ENCODE measurements around the gene DNAJC5G. TPM values are rescaled to one million over a fixed set of nuclear protein-coding genes. Genes with fewer than 3 reads are reported as not detected.

DNAJC5G gene
- total and polyA plus RNA-seq, 2 of the 13 experiments (the other 11 are each of a cell fraction or from before 2014, with no cell fraction given) = 0.05 TPM; not detected in 1

- POLR2A ChIA-PET = interaction anchor here (1.2 to 1.6 kb wide), 2 partner anchors 12 to 56 kb away, joined by 3 to 6 read pairs; no protein-coding TSS in a partner anchor
- in situ Hi-C loops (cut with HindIII; ENCODE audit: extremely low pct_ligation_motif_present, low pct_unique_long_range_greater_than_20kb) = no loop called here
- DNase-seq (ENCODE audit: low spot score) (no peak), ATAC-seq (no peak), FAIRE-seq (no peak)
- no peaks in the 10 kb centered on the region for H3K27me3 ChIP-seq (ENCODE audit: control insufficient read depth in 1 of 2, insufficient read depth in 2 of 2, low read length in 2 of 2)
- H2AFZ ChIP-seq (ENCODE audit: low read length) = no peak overlapping the region
- H3K9ac ChIP-seq (ENCODE audit: insufficient read depth, low read depth, low read length) = no peak overlapping the region
- no peaks in the 10 kb centered on the region for H4K20me1 ChIP-seq (ENCODE audit: insufficient read depth, low read length)
- CTCF ChIA-PET (ENCODE audit: low intra/inter-chr PET ratio, low total read pairs) = no interaction called here
- no peaks in the 10 kb centered on the region for H3K79me2 ChIP-seq (ENCODE audit: insufficient read depth, low read length)
- H3K4me3 ChIP-seq (replicated peaks in 1 of 3; ENCODE audit: insufficient read depth in 1 of 3, low read depth in 2 of 3, low read length in 3 of 3) = no peak overlapping the region
- TF ChIP-seq AGO2 (optimal IDR thresholded peaks at IDR 0.05; ENCODE audit: low read depth, low read length) (peak; percentile 36), POLR2G (IDR thresholded peaks at IDR 0.05; ENCODE audit: low read depth, low read length) (peak; percentile 23; the same call in 1 of the 2 replicates), MED1 (CRISPR knock-in tag; IDR thresholded peaks at IDR 0.05) (no peak), ZNF350 (CRISPR knock-in tag; IDR thresholded peaks at IDR 0.05; ENCODE audit: borderline replicate concordance, low read depth) (no peak)
- BruUV-seq (replicated peaks) = no TSS peak
- H3K4me2 ChIP-seq (ENCODE audit: low read depth, low read length) = no peak overlapping the region
- H3K27ac ChIP-seq (ENCODE audit: extremely low read length, insufficient read depth, low read length) = no peak overlapping the region
- peaks cover 31% of the 10 kb centered on the region for H3K4me1 ChIP-seq (ENCODE audit: insufficient read depth, low read length)
- 89% methylated on average over 8 of the region's 9 CpGs for WGBS (ENCODE audit: low lambda C conversion rate)
- peaks cover 0 to 2% of the 10 kb centered on the region in 2 experiments; a peak in 2 of 5 replicates for H3K36me3 ChIP-seq (replicated peaks in 1 of 2; ENCODE audit: control insufficient read depth in 1 of 2, insufficient read depth in 2 of 2, low read length in 2 of 2)
- intact Hi-C loops (cut with micrococcal nuclease; ENCODE audit: unreplicated experiment) = no loop called here
- H3K9me3 ChIP-seq (ENCODE audit: low read length) = no peaks in the 10 kb centered on the region
Measured at GRCh38 chr2:27314709-27315108, 39.5 kb downstream of the DNAJC5G start.

- ChIA-PET POLR2A (interaction anchor here (1.2 to 1.6 kb wide), 2 partner anchors 12 to 56 kb away, joined by 3 to 6 read pairs; no protein-coding TSS in a partner anchor), CTCF (ENCODE audit: low intra/inter-chr PET ratio, low total read pairs) (no interaction called here)
- in situ Hi-C loops (cut with HindIII; ENCODE audit: extremely low pct_ligation_motif_present, low pct_unique_long_range_greater_than_20kb) = no loop called here
- intact Hi-C loops (cut with micrococcal nuclease; ENCODE audit: unreplicated experiment) = no loop called here
- Histone ChIP-seq H3K36me3 (replicated peaks in 1 of 2; ENCODE audit: control insufficient read depth in 1 of 2, insufficient read depth in 2 of 2, low read length in 2 of 2) (peaks cover 0 to 2% of the 10 kb centered on the region in 2 experiments; a peak in 1 of 5 replicates), H3K27ac (ENCODE audit: extremely low read length, insufficient read depth, low read length) (no peak overlapping the region), H4K20me1 (ENCODE audit: insufficient read depth, low read length) (no peaks in the 10 kb centered on the region), H3K4me3 (replicated peaks in 1 of 3; ENCODE audit: insufficient read depth in 1 of 3, low read depth in 2 of 3, low read length in 3 of 3) (no peak overlapping the region), H3K79me2 (ENCODE audit: insufficient read depth, low read length) (no peaks in the 10 kb centered on the region), H3K27me3 (ENCODE audit: control insufficient read depth in 1 of 2, insufficient read depth in 2 of 2, low read length in 2 of 2) (no peaks in the 10 kb centered on the region), H3K4me2 (ENCODE audit: low read depth, low read length) (no peak overlapping the region), H2AFZ (ENCODE audit: low read length) (no peak overlapping the region), H3K9me3 (ENCODE audit: low read length) (no peaks in the 10 kb centered on the region), H3K4me1 (ENCODE audit: insufficient read depth, low read length) (peaks cover 31% of the 10 kb centered on the region), H3K9ac (ENCODE audit: insufficient read depth, low read depth, low read length) (no peak overlapping the region)
- 92% methylated on average over 8 of the region's 8 CpGs for WGBS (ENCODE audit: low lambda C conversion rate)
- DNase-seq (ENCODE audit: low spot score) = no peak
- BruUV-seq (replicated peaks) = no TSS peak
- no peak for FAIRE-seq
- ATAC-seq = no peak
- TF ChIP-seq FOXJ3 (CRISPR knock-in tag; IDR thresholded peaks at IDR 0.05; ENCODE audit: borderline replicate concordance) = no peak
- TF ChIP-seq MAZ (IDR thresholded peaks at IDR 0.05; ENCODE audit: borderline replicate concordance, low read depth, low read length) = no peak
- no peak for TF ChIP-seq MAZ (CRISPR knock-in tag; IDR thresholded peaks at IDR 0.05; ENCODE audit: low read depth)
- TF ChIP-seq SSRP1 (CRISPR knock-in tag; IDR thresholded peaks at IDR 0.05) = no peak
- TF ChIP-seq ZBTB21 (CRISPR knock-in tag; IDR thresholded peaks at IDR 0.05) = no peak
- TF ChIP-seq ZNF883 (CRISPR knock-in tag; IDR thresholded peaks at IDR 0.05; ENCODE audit: not compliant biosample characterization) = no peak
- no peak for TF ChIP-seq MAFK (conservative IDR thresholded peaks at IDR 0.05 in 1 of 2, IDR thresholded peaks at IDR 0.05 in 1 of 2; ENCODE audit: low read length in 2 of 2)
- TF ChIP-seq HIC2 (CRISPR knock-in tag; IDR thresholded peaks at IDR 0.05; ENCODE audit: low read depth) = no peak
- TF ChIP-seq HBP1 (CRISPR knock-in tag; IDR thresholded peaks at IDR 0.05; ENCODE audit: low read depth) = no peak
- no peak for TF ChIP-seq ZNF674 (CRISPR knock-in tag; IDR thresholded peaks at IDR 0.05; ENCODE audit: low read depth)
- no peak for TF ChIP-seq ZNF773 (CRISPR knock-in tag; IDR thresholded peaks at IDR 0.05; ENCODE audit: borderline replicate concordance)
- no peak for TF ChIP-seq ZFX (CRISPR knock-in tag; IDR thresholded peaks at IDR 0.05; ENCODE audit: low read depth)
- no peak for TF ChIP-seq KAT7 (CRISPR knock-in tag; IDR thresholded peaks at IDR 0.05; ENCODE audit: borderline replicate concordance)
Measured at GRCh38 chr2:27315122-27315521, 39.9 kb downstream of the DNAJC5G start.
